HCT116 (cell line): ENCODE results near the gene ADD3.

Experiments used
- CEBPB ChIP-seq: IDR thresholded peaks from 2 replicates; pipeline ENCODE4 v1.6.1; 2012; ENCODE audit warnings: low read depth
- CTCF ChIP-seq, 3 experiments: fragments of 200-600 bp in 1 of 3; sonication (generic) in 1 of 3; IDR thresholded peaks in 2 of 3; conservative IDR thresholded peaks in 1 of 3; 2 replicates each; pipeline ENCODE4 v1.5.1; 2012 to 2017; ENCODE audit warnings: low read depth in 2 of 3, low read length in 2 of 3, antibody characterized with exemption in 1 of 3, borderline replicate concordance in 1 of 3, control low read depth in 1 of 3, mild to moderate bottlenecking in 1 of 3, mixed read lengths in 1 of 3, mixed run types in 1 of 3, moderate library complexity in 1 of 3; ENCODE audit not compliant: insufficient read depth in 1 of 3
- EGR1 ChIP-seq: IDR thresholded peaks from 2 replicates; pipeline ENCODE4 v1.6.1; 2012; ENCODE audit warnings: low read depth
- EZH2 ChIP-seq: fragments of 200-600 bp; sonication (generic); IDR thresholded peaks from 2 replicates; pipeline ENCODE4 v1.6.1; 2017; ENCODE audit warnings: antibody characterized with exemption, mixed run types
- EZH2phosphoT487 ChIP-seq: fragments of 200-600 bp; IDR thresholded peaks from 2 replicates; pipeline ENCODE4 v1.6.1; 2018; ENCODE audit warnings: antibody characterized with exemption, borderline replicate concordance
- FOSL1 ChIP-seq: IDR thresholded peaks from 2 replicates; pipeline ENCODE4 v1.6.1; 2012; ENCODE audit warnings: low read depth
- JUND ChIP-seq: IDR thresholded peaks from 2 replicates; pipeline ENCODE4 v1.6.1; 2012
- MAX ChIP-seq: IDR thresholded peaks from 2 replicates; pipeline ENCODE4 v1.6.1; 2012
- POLR2A ChIP-seq: IDR thresholded peaks from 2 replicates; pipeline ENCODE4 v1.7.0; 2011; ENCODE audit warnings: borderline replicate concordance; ENCODE audit not compliant: insufficient read depth, insufficient read length; ENCODE audit errors: extremely low read depth
- RAD21 ChIP-seq: IDR thresholded peaks from 2 replicates; pipeline ENCODE4 v1.6.1; 2012; ENCODE audit warnings: low read depth, mild to moderate bottlenecking
- SIN3A ChIP-seq: IDR thresholded peaks from 2 replicates; pipeline ENCODE4 v1.6.1; 2012; ENCODE audit warnings: low read depth
- TCF7L2 ChIP-seq: IDR thresholded peaks from 2 replicates; pipeline ENCODE4 v1.7.0; 2011; ENCODE audit warnings: borderline replicate concordance, inconsistent platforms; ENCODE audit not compliant: insufficient read depth, insufficient read length; ENCODE audit errors: extremely low read depth
- TF ChIP-seq, protein P1 (sequence below): IDR thresholded peaks from 2 replicates; pipeline ENCODE4 v1.6.1; 2012; ENCODE audit warnings: low read depth

- TF ChIP-seq CTCF (IDR thresholded peaks at IDR 0.05 in 2 of 3, conservative IDR thresholded peaks at IDR 0.05 in 1 of 3; ENCODE audit: borderline replicate concordance in 1 of 3, insufficient read depth in 1 of 3, low read depth in 2 of 3, low read length in 2 of 3): no peak
- TF ChIP-seq, protein P1, sequence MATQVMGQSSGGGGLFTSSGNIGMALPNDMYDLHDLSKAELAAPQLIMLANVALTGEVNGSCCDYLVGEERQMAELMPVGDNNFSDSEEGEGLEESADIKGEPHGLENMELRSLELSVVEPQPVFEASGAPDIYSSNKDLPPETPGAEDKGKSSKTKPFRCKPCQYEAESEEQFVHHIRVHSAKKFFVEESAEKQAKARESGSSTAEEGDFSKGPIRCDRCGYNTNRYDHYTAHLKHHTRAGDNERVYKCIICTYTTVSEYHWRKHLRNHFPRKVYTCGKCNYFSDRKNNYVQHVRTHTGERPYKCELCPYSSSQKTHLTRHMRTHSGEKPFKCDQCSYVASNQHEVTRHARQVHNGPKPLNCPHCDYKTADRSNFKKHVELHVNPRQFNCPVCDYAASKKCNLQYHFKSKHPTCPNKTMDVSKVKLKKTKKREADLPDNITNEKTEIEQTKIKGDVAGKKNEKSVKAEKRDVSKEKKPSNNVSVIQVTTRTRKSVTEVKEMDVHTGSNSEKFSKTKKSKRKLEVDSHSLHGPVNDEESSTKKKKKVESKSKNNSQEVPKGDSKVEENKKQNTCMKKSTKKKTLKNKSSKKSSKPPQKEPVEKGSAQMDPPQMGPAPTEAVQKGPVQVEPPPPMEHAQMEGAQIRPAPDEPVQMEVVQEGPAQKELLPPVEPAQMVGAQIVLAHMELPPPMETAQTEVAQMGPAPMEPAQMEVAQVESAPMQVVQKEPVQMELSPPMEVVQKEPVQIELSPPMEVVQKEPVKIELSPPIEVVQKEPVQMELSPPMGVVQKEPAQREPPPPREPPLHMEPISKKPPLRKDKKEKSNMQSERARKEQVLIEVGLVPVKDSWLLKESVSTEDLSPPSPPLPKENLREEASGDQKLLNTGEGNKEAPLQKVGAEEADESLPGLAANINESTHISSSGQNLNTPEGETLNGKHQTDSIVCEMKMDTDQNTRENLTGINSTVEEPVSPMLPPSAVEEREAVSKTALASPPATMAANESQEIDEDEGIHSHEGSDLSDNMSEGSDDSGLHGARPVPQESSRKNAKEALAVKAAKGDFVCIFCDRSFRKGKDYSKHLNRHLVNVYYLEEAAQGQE: no peak
- TF ChIP-seq JUND: no peak
- no peak for TF ChIP-seq CEBPB
- TF ChIP-seq MAX: no peak
- no peak for TF ChIP-seq POLR2A
- no peak for TF ChIP-seq TCF7L2
- TF ChIP-seq EZH2phosphoT487: no peak
- no peak for TF ChIP-seq EZH2
- TF ChIP-seq SIN3A: no peak
- TF ChIP-seq FOSL1: no peak
- no peak for TF ChIP-seq RAD21
- TF ChIP-seq EGR1: no peak
Measured at GRCh38 chr10:110181451-110181850, 173.7 kb downstream of the ADD3 start.
